Naive B cell (primary cell): Measurements from ENCODE around the gene CTIF. TPM values are rescaled to one million over a fixed set of nuclear protein-coding genes. Genes with fewer than 3 reads are reported as not detected.

Source experiments
- ATAC-seq, 2 donors: fragments of 150-1000 bp; cut with Tn5 transposase; 2 replicates each; pipeline ENCODE4 v1.10.0; 2021; ENCODE audit warnings: low read depth in 2 of 2, mild to moderate bottlenecking in 2 of 2, moderate library complexity in 2 of 2
- DNase-seq: peaks from one replicate; pipeline ENCODE4 v3.0.0; 2022
- H3K27ac Mint-ChIP-seq, 6 donors: one replicate each; pipeline ENCODE4 v1.8.0; 2020 to 2022; ENCODE audit warnings: mild to moderate bottlenecking in 6 of 6, mixed read lengths in 6 of 6, moderate library complexity in 5 of 6, inconsistent platforms in 2 of 6
- H3K27me3 Mint-ChIP-seq, 3 donors: one replicate each; pipeline ENCODE4 v1.8.0; 2021 to 2022; ENCODE audit warnings: mixed read lengths in 3 of 3, mild to moderate bottlenecking in 1 of 3
- H3K36me3 Mint-ChIP-seq, 2 donors: one replicate each; pipeline ENCODE4 v1.8.0; 2020 to 2022; ENCODE audit warnings: mixed read lengths in 2 of 2, inconsistent platforms in 1 of 2, mild to moderate bottlenecking in 1 of 2
- H3K4me1 Mint-ChIP-seq, 3 donors: one replicate each; pipeline ENCODE4 v1.8.0; 2020 to 2022; ENCODE audit warnings: mixed read lengths in 3 of 3, inconsistent platforms in 1 of 3, mild to moderate bottlenecking in 1 of 3, moderate library complexity in 1 of 3
- H3K4me3 Mint-ChIP-seq, 8 donors: one replicate each; pipeline ENCODE4 v1.8.0; 2020 to 2022; ENCODE audit warnings: mild to moderate bottlenecking in 8 of 8, mixed read lengths in 8 of 8, moderate library complexity in 8 of 8, inconsistent platforms in 2 of 8
- H3K9me3 Mint-ChIP-seq, 7 donors: one replicate each; pipeline ENCODE4 v1.8.0; 2020 to 2022; ENCODE audit warnings: mixed read lengths in 7 of 7, mild to moderate bottlenecking in 5 of 7, inconsistent platforms in 2 of 7, moderate library complexity in 1 of 7
- polyA plus RNA-seq, 6 donors: library from polyadenylated mRNA; unstranded; fragments of 300-500 nt; fragmentation: Illumina TruSeq; gene quantifications; one replicate each; pipeline ENCODE4 v1.2.3, GENCODE V29; 2021; ENCODE audit warnings: low read depth in 6 of 6

The CTIF gene
- polyA plus RNA-seq, 6 donors from 2014 or later, result 0.29 to 1.1 (median 0.66) TPM; not detected in 2

GRCh38 chr18:48609820-48610815 is 71.3 kb downstream of the CTIF start:
- no peak overlapping the region for H3K4me3 Mint-ChIP-seq
- ATAC-seq (no peak), DNase-seq (no peak)
- no peaks in the 10 kb centered on the region for H3K9me3 Mint-ChIP-seq
- H3K36me3 Mint-ChIP-seq, result no peaks in the 10 kb centered on the region
- H3K4me1 Mint-ChIP-seq, result peaks cover 0 to 2% (median 0%) of the 10 kb centered on the region in 3 donors
- no peak overlapping the region for H3K27ac Mint-ChIP-seq
- no peaks in the 10 kb centered on the region for H3K27me3 Mint-ChIP-seq

- no peak overlapping the region for H3K4me3 Mint-ChIP-seq
- H3K4me1 Mint-ChIP-seq, result peaks cover 0 to 2% (median 0%) of the 10 kb centered on the region in 3 donors
- H3K36me3 Mint-ChIP-seq, result no peaks in the 10 kb centered on the region
- DNase-seq, result no peak
- ATAC-seq, result no peak
- H3K9me3 Mint-ChIP-seq, result no peaks in the 10 kb centered on the region
- H3K27ac Mint-ChIP-seq, result no peak overlapping the region
- H3K27me3 Mint-ChIP-seq, result no peaks in the 10 kb centered on the region
Measured at GRCh38 chr18:48611203-48611602, 72.4 kb downstream of the CTIF start.

- H3K9me3 Mint-ChIP-seq, result no peaks in the 10 kb centered on the region
- H3K4me3 Mint-ChIP-seq, result no peak overlapping the region
- no peaks in the 10 kb centered on the region for H3K36me3 Mint-ChIP-seq
- no peaks in the 10 kb centered on the region for H3K27me3 Mint-ChIP-seq
- no peak overlapping the region for H3K27ac Mint-ChIP-seq
- peaks cover 0 to 2% (median 0%) of the 10 kb centered on the region in 3 donors for H3K4me1 Mint-ChIP-seq
- DNase-seq, result no peak
- no peak for ATAC-seq
Measured at GRCh38 chr18:48611785-48612480, 73.1 kb downstream of the CTIF start.

- Mint-ChIP-seq H3K36me3 (no peaks in the 10 kb centered on the region), H3K27ac (peak overlapping the region in 1 of 6 donors; percentile 15), H3K4me3 (no peak overlapping the region), H3K9me3 (no peaks in the 10 kb centered on the region), H3K4me1 (peaks cover 0 to 2% (median 0%) of the 10 kb centered on the region in 3 donors), H3K27me3 (no peaks in the 10 kb centered on the region)
- ATAC-seq, result no peak
- no peak for DNase-seq
Measured at GRCh38 chr18:48612511-48612910, 73.7 kb downstream of the CTIF start.

GRCh38 chr18:48612917-48613316 is 74.1 kb downstream of the CTIF start:
- Mint-ChIP-seq H3K4me3 (no peak overlapping the region), H3K4me1 (peaks cover 0 to 2% (median 0%) of the 10 kb centered on the region in 3 donors), H3K27me3 (no peaks in the 10 kb centered on the region), H3K9me3 (no peaks in the 10 kb centered on the region), H3K36me3 (no peaks in the 10 kb centered on the region), H3K27ac (peak overlapping the region in 1 of 6 donors; percentile 15)
- ATAC-seq (no peak), DNase-seq (no peak)

- Mint-ChIP-seq H3K36me3 (no peaks in the 10 kb centered on the region), H3K27ac (no peak overlapping the region), H3K4me3 (no peak overlapping the region), H3K9me3 (no peaks in the 10 kb centered on the region), H3K27me3 (no peaks in the 10 kb centered on the region), H3K4me1 (peaks cover 0 to 2% (median 0%) of the 10 kb centered on the region in 3 donors)
- ATAC-seq, result no peak
- DNase-seq, result no peak
Measured at GRCh38 chr18:48613589-48614404, 75.0 kb downstream of the CTIF start.

GRCh38 chr18:48615566-48616401 is 77.0 kb downstream of the CTIF start:
- Mint-ChIP-seq H3K36me3 (no peaks in the 10 kb centered on the region), H3K4me1 (no peaks in the 10 kb centered on the region), H3K27me3 (no peaks in the 10 kb centered on the region), H3K27ac (no peak overlapping the region), H3K9me3 (no peaks in the 10 kb centered on the region), H3K4me3 (no peak overlapping the region)
- no peak for ATAC-seq
- DNase-seq, result no peak

- DNase-seq (no peak), ATAC-seq (no peak)
- no peaks in the 10 kb centered on the region for H3K36me3 Mint-ChIP-seq
- H3K4me1 Mint-ChIP-seq, result peaks cover 0 to 1% (median 0%) of the 10 kb centered on the region in 3 donors
- peak overlapping the region in 1 of 6 donors; percentile 9 for H3K27ac Mint-ChIP-seq
- no peaks in the 10 kb centered on the region for H3K9me3 Mint-ChIP-seq
- no peaks in the 10 kb centered on the region for H3K27me3 Mint-ChIP-seq
- no peak overlapping the region for H3K4me3 Mint-ChIP-seq
Measured at GRCh38 chr18:48616484-48617255, 77.8 kb downstream of the CTIF start.

GRCh38 chr18:48617844-48618497 is 79.1 kb downstream of the CTIF start:
- no peak overlapping the region for H3K27ac Mint-ChIP-seq
- H3K36me3 Mint-ChIP-seq, result no peaks in the 10 kb centered on the region
- H3K27me3 Mint-ChIP-seq, result no peaks in the 10 kb centered on the region
- ATAC-seq (no peak), DNase-seq (no peak)
- H3K9me3 Mint-ChIP-seq, result no peaks in the 10 kb centered on the region
- no peak overlapping the region for H3K4me3 Mint-ChIP-seq
- H3K4me1 Mint-ChIP-seq, result peaks cover 0 to 10% (median 8%) of the 10 kb centered on the region in 3 donors

GRCh38 chr18:48619016-48619415 is 80.2 kb downstream of the CTIF start:
- DNase-seq, result no peak
- peaks cover 2 to 17% (median 8%) of the 10 kb centered on the region in 3 donors for H3K4me1 Mint-ChIP-seq
- no peak overlapping the region for H3K27ac Mint-ChIP-seq
- H3K9me3 Mint-ChIP-seq, result no peaks in the 10 kb centered on the region
- no peak overlapping the region for H3K4me3 Mint-ChIP-seq
- H3K36me3 Mint-ChIP-seq, result no peaks in the 10 kb centered on the region
- no peak for ATAC-seq
- H3K27me3 Mint-ChIP-seq, result no peaks in the 10 kb centered on the region

- Mint-ChIP-seq H3K4me3 (no peak overlapping the region), H3K27me3 (no peaks in the 10 kb centered on the region), H3K9me3 (no peaks in the 10 kb centered on the region), H3K4me1 (peaks cover 2 to 17% (median 8%) of the 10 kb centered on the region in 3 donors), H3K36me3 (no peaks in the 10 kb centered on the region), H3K27ac (peak overlapping the region in 1 of 6 donors; percentile 83)
- DNase-seq, result no peak
- ATAC-seq, result no peak
Measured at GRCh38 chr18:48619501-48619900, 80.7 kb downstream of the CTIF start.
